Fibroblast of mammary gland (primary cell): ENCODE results near the gene MYBPHL.
A peak's percentile ranks its signal among the peaks of the same experiment; 100 is the strongest.

Experiments
- DNase-seq: peaks from one replicate; pipeline ENCODE4 v3.0.0-alpha.2; 2010; ENCODE audit warnings: low read depth
- H3K4me3 ChIP-seq: 2 replicates; pipeline ENCODE4 v1.5.1; 2011; ENCODE audit warnings: low read depth, mild to moderate bottlenecking, low read length, moderate library complexity; ENCODE audit not compliant: control insufficient read depth
- TF ChIP-seq, protein P1 (sequence below): conservative IDR thresholded peaks from 2 replicates; pipeline ENCODE4 v1.5.1; 2011; ENCODE audit warnings: low read depth, low read length, inconsistent platforms; ENCODE audit not compliant: control insufficient read depth, insufficient read depth

Gene MYBPHL, protein sequence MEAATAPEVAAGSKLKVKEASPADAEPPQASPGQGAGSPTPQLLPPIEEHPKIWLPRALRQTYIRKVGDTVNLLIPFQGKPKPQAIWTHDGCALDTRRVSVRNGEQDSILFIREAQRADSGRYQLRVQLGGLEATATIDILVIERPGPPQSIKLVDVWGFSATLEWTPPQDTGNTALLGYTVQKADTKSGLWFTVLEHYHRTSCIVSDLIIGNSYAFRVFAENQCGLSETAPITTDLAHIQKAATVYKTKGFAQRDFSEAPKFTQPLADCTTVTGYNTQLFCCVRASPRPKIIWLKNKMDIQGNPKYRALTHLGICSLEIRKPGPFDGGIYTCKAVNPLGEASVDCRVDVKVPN

DNA sequence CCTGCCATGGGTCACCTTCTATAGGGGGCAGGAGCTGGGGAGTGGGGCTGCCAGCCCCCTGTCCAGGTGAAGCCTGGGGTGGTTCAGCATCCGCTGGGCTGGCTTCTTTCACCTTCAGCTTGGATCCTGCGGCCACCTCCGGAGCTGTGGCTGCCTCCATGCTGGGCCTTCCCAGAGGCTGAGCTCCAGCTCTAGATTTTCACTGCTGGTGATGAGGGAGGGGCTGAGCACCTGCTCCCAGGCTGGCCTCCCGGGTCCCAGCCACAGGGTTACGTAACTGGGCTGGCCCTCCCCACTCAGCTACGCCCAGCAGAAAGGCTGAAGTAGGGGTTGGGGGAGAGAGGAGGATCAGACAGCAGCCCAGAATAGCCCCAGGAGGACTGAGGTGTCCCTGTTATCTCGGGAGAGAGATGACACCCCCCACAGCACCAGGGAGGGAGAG is at the start of gene MYBPHL:
Gene MYBPHL, minus strand, starts transcription at position 180 of the 442 bp plus-strand sequence. Its CDS starts 20 bp downstream, at position 160.
- TF ChIP-seq, protein P1, sequence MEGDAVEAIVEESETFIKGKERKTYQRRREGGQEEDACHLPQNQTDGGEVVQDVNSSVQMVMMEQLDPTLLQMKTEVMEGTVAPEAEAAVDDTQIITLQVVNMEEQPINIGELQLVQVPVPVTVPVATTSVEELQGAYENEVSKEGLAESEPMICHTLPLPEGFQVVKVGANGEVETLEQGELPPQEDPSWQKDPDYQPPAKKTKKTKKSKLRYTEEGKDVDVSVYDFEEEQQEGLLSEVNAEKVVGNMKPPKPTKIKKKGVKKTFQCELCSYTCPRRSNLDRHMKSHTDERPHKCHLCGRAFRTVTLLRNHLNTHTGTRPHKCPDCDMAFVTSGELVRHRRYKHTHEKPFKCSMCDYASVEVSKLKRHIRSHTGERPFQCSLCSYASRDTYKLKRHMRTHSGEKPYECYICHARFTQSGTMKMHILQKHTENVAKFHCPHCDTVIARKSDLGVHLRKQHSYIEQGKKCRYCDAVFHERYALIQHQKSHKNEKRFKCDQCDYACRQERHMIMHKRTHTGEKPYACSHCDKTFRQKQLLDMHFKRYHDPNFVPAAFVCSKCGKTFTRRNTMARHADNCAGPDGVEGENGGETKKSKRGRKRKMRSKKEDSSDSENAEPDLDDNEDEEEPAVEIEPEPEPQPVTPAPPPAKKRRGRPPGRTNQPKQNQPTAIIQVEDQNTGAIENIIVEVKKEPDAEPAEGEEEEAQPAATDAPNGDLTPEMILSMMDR: no peak
- DNase-seq: no peak
- H3K4me3 ChIP-seq: no peak within 1 kb of the TSS

DNA sequence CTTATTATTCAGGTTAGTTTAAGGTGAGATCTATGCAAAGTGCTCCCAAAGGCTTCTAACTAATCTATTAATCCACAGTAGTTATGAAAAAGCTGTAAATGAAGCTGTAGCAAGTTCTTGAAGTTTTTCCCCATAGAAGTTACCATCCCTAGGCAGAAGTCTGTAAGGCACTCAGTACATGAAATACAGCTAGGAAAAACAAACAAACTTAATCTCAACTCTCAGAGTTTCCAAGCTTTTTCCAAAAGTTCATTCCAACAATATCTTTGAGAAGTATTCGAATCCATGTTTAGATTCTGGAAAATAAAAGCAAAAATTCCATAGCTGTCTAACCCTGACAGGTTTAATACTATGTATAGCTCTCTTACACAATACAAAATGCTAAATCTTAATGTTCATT is 49.7 kb upstream of the MYBPHL start:
- DNase-seq: no peak
- no peak overlapping the region for H3K4me3 ChIP-seq
- TF ChIP-seq, protein P1: no peak

DNA sequence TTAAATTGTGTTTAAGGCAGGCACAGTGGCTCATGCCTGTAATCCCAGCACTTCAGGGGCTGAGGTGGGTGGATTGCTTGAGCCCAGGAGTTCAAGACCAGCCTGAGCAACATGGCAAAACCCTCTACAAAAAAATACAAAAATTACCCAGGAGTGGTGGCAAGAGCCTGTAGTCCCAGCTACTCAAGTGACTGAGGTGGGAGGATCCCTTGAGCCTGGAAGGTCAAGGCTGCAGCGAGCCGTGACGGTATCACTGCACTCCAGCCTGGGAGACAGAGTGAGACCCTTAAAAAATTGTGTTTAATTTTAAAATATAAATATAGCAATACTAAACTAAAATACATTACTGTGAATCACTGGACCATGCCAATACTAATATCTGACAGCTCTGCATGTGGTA is 48.1 kb upstream of the MYBPHL start:
- TF ChIP-seq, protein P1: no peak
- H3K4me3 ChIP-seq: no peak overlapping the region
- no peak for DNase-seq

DNA sequence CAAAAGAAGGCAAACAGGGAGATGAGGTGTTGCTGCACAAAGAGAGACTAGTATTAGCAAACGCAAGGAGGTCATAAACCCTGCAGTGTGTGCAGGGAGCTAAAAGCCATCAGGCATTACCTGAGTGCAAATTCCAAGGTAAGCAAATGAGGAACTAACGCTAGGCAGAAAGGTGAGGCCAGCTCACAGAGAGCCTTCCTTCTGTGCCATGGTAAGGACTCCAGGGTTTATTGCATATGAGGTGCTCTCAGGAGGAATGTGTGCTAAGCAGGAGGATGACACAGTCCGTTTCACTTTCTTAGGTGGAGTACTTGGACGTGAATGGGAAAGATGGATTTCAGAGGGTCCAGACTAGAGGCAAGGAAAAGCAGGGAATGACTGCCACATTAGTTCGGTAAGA is 44.6 kb upstream of the MYBPHL start:
- no peak for DNase-seq
- no peak overlapping the region for H3K4me3 ChIP-seq
- TF ChIP-seq, protein P1: no peak

DNA sequence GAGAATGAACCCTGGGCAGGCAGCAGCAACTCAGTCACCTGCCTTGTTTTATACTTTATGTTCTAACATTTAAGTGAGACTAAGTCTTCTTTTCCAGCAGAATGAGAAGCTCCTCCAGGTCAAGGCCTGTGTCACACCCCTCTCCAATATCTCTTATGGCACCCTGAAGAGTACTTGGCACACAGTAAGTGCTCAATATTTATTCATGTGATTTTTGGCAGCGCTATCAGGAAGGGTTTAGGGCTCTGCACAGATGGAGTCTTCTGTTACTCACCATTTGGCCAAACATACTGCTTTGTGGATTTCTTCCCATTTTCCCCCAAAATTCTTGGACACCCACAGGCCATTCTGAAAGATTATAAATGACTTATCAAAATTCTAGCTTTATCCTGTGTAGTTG is 43.8 kb upstream of the MYBPHL start:
- DNase-seq: peak; percentile 12
- TF ChIP-seq, protein P1: no peak
- H3K4me3 ChIP-seq: no peak overlapping the region

DNA sequence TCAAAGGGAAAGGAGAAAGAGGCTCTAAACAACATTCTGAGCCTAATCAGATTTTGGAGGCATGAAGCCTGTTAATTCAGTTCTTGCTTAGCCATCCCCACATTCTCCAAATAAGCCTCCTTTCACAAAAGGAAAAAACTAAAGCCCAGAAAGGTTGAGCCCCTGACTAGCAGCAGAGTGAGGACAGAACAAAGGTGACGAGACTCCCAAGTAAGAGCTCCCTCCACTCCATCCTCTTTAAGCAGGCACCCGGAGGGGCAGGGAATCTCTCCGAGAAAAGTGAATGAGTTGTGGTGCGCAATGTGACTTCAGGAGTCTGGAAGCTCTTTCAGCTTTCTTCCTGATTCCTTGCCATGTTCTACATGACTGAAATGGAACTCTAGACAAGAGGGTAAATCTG is 43.4 kb upstream of the MYBPHL start:
- DNase-seq: no peak
- H3K4me3 ChIP-seq: no peak overlapping the region
- TF ChIP-seq, protein P1: no peak
